Right kidney (tissue), 1 donor: ENCODE results near the gene CORO1C.

ENCODE experiments used
- DNase-seq: peaks from one replicate; pipeline ENCODE4 v3.0.0-alpha.2; 2016

Gene CORO1C

GRCh38 chr12:108614041-108614440 is 117.3 kb downstream of the CORO1C start:
- no peak for DNase-seq

GRCh38 chr12:108613548-108613947 is 117.8 kb downstream of the CORO1C start:
- no peak for DNase-seq

DNA sequence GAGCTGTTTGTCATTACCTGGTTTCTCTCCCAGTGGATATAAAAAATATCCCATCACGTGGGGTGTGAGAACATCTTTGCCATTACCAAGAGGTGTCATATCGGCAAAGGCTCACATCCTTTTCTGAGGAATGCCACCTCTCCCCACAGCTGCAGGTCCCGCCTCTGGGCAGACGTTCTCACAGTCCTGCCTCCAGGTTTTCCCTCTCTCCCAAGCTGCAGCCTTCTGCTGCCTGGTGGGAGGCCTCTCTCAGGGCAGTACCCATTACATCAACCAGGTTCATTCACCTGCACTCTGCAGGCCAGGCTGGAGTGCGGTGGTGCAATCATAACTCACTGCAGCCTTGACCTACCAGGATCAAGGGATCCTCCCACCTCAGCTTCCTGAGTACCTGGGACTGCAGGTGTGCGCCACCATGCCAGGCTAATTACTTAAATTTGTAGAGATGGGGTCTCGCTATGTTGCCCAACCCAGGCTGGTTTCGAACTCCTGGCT is 118.5 kb downstream of the CORO1C start:
- no peak for DNase-seq

- DNase-seq: no peak
Measured at GRCh38 chr12:108611884-108612415, 119.4 kb downstream of the CORO1C start.

GRCh38 chr12:108610856-108611605 is 120.3 kb downstream of the CORO1C start:
- DNase-seq: no peak

GRCh38 chr12:108610336-108610815 is 120.9 kb downstream of the CORO1C start:
- no peak for DNase-seq

GRCh38 chr12:108609537-108610335 is 121.6 kb downstream of the CORO1C start:
- peak; percentile 54 for DNase-seq

GRCh38 chr12:108608616-108609015 is 122.7 kb downstream of the CORO1C start:
- DNase-seq: no peak

GRCh38 chr12:108607981-108608600 is 123.2 kb downstream of the CORO1C start:
- no peak for DNase-seq

DNA sequence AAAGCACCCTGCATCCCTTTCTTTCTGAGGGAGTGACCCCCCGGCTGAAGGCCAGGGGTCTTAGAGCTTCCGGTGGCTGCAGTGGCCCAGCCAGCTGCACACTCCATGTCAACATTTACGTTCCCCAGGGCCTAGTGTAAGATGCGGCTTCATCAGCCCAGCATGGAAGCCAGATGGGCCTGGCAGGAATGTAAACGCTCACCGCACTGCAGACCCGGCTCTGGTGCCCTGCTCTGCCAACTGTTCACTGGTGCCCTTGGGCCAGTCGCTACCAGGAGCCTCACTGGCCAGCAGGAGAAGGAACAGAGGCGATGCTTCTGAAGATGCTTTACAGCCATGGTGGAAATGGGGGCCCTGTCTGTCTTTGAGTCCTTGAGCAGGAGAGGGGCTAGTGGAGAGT is 124.8 kb downstream of the CORO1C start:
- DNase-seq: no peak

GRCh38 chr12:108605690-108606406 is 125.5 kb downstream of the CORO1C start:
- DNase-seq: no peak

GRCh38 chr12:108605000-108605689 is 126.2 kb downstream of the CORO1C start:
- DNase-seq: no peak

- no peak for DNase-seq
Measured at GRCh38 chr12:108604208-108604941, 126.9 kb downstream of the CORO1C start.

DNA sequence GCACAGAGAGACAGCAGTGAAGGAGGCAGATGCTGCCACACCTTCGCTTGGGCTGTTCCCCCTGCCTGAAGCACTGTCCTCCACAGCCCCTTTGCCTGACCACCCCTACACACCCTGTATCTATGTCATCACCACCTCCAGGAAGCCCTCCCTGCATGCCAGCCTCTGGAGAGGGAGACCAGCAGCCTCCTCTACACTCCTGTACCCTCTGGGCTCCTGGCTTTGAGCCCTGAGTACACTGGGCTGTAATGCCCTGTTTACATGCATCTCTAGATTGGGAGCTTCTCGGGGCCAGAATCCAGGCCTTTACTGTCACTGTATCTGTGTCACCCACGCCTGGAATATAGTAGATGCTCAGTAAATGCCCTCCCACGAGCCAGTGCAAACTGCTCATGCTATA is 127.6 kb downstream of the CORO1C start:
- no peak for DNase-seq

GRCh38 chr12:108602976-108603704 is 128.2 kb downstream of the CORO1C start:
- DNase-seq: no peak

- DNase-seq: no peak
Measured at GRCh38 chr12:108602209-108602705, 129.1 kb downstream of the CORO1C start.

DNA sequence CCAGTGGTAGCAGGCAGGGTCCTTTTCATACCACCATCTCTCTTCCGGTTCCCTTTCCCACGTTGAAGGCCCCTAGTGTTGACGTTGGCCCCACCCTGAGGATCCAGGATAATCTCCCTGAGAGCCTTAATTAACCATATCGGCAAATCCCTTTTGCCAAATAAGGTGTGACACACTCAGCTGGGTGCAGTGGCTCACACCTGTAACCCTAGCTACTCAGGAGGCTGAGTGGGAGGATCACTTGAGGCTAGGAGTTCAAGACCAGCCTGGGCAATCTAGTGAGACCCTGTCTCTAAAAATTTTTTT is 130.7 kb downstream of the CORO1C start:
- DNase-seq: no peak

- no peak for DNase-seq
Measured at GRCh38 chr12:108599948-108600701, 131.2 kb downstream of the CORO1C start.

- DNase-seq: no peak
Measured at GRCh38 chr12:108599541-108599940, 131.8 kb downstream of the CORO1C start.
